Measurements from ENCODE around the gene YJU2. TPM values are rescaled to one million over a fixed set of nuclear protein-coding genes. Genes with fewer than 3 reads are reported as not detected.

Gene YJU2
- total RNA-seq, 1 experiment from 2014 or later: 28.1 TPM

GRCh38 chr19:4266253-4267000 lies 19.5 kb downstream of the YJU2 start:
- H3K27ac Mint-ChIP-seq (ENCODE audit: low read depth, unreplicated experiment): no peak overlapping the region
- no peaks in the 10 kb centered on the region for H3K9me3 Mint-ChIP-seq (ENCODE audit: unreplicated experiment)
- TF ChIP-seq CTCF (IDR thresholded peaks at IDR 0.05; ENCODE audit: unreplicated experiment): no peak
- H3K36me3 Mint-ChIP-seq (ENCODE audit: insufficient read depth, unreplicated experiment): peaks cover 74% of the 10 kb centered on the region
- ChIA-PET POLR2A (interaction anchor here (0.8 to 1.4 kb wide), 3 partner anchors 72 to 94 kb away, joined by 4 to 5 read pairs (median 4); partner anchors contain the start of gene STAP2), CTCF (interaction anchor here (0.5 to 2.9 kb wide), 23 partner anchors 10 to 289 kb away, joined by 3 to 33 read pairs (median 4); partner anchors contain the start of genes FSD1 and MPND)
- H3K4me3 Mint-ChIP-seq (ENCODE audit: unreplicated experiment): no peak overlapping the region
- intact Hi-C loops (cut with micrococcal nuclease): no loop called here
- DNase-seq (ENCODE audit: unreplicated experiment): no peak
- peaks cover 5% of the 10 kb centered on the region for H3K4me1 Mint-ChIP-seq (ENCODE audit: insufficient read depth, unreplicated experiment)
- no TSS peak for BruUV-seq (replicated peaks)
- no peaks in the 10 kb centered on the region for H3K27me3 Mint-ChIP-seq (ENCODE audit: insufficient read depth, unreplicated experiment)

DNA sequence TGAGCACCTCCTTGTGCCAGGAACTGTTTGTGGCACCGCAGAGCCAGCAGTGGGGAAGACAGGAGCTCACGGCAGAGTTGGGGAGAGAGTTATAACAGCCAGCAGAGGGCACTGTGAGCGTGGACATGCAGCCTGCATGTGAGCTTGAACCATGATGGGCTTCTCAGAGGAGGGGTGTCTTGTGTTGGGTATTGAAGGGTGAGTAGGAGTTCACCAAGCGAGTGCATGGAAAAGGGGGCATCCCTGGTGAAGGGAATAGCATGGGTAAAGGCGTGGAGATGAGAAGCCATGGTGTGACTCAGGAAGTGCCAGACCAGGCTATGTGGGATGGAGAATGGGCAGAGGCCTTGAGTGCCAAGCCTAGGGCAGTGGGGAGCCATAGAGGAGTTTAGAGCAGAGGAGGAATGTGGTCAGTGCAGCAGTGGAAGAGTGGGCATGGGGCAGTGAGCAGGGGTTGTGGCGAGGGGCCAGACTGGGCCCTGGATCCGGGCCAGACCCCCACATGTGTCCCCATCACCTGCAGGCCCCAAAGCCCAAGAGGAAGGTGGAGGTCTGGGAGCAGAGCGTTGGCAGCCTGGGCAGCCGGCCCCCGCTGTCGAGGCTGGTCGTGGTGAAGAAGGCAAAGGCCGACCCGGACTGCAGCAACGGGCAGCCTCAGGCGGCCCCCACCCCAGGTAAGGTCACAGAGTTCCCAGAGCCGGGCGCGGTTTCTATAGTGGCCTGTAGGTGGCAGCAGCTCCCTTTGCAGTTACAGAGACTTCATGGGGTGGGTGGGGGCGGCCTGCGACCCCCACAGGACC lies 20.4 kb downstream of the YJU2 start:
- H3K4me3 Mint-ChIP-seq (ENCODE audit: unreplicated experiment): no peak overlapping the region
- intact Hi-C loops (cut with micrococcal nuclease): loop anchor here (1.0 kb wide), 1 partner anchor 85 kb away; no protein-coding TSS in a partner anchor
- no peaks in the 10 kb centered on the region for H3K27me3 Mint-ChIP-seq (ENCODE audit: insufficient read depth, unreplicated experiment)
- ChIA-PET POLR2A (interaction anchor here (0.8 to 1.4 kb wide), 4 partner anchors 71 to 93 kb away, joined by 3 to 5 read pairs (median 4); partner anchors contain the start of gene STAP2), CTCF (interaction anchor here (0.5 to 2.9 kb wide), 26 partner anchors 10 to 288 kb away, joined by 3 to 33 read pairs (median 4); partner anchors contain the start of genes FSD1 and MPND)
- H3K9me3 Mint-ChIP-seq (ENCODE audit: unreplicated experiment): no peaks in the 10 kb centered on the region
- DNase-seq (ENCODE audit: unreplicated experiment): peak; percentile 77
- no peak overlapping the region for H3K27ac Mint-ChIP-seq (ENCODE audit: low read depth, unreplicated experiment)
- no TSS peak for BruUV-seq (replicated peaks)
- TF ChIP-seq CTCF (IDR thresholded peaks at IDR 0.05; ENCODE audit: unreplicated experiment): peak; percentile 87
- H3K36me3 Mint-ChIP-seq (ENCODE audit: insufficient read depth, unreplicated experiment): peaks cover 65% of the 10 kb centered on the region
- H3K4me1 Mint-ChIP-seq (ENCODE audit: insufficient read depth, unreplicated experiment): peaks cover 5% of the 10 kb centered on the region

GRCh38 chr19:4267901-4268815 lies 21.3 kb downstream of the YJU2 start:
- no TSS peak for BruUV-seq (replicated peaks)
- Mint-ChIP-seq H3K9me3 (ENCODE audit: unreplicated experiment) (no peaks in the 10 kb centered on the region), H3K27ac (ENCODE audit: low read depth, unreplicated experiment) (no peak overlapping the region), H3K27me3 (ENCODE audit: insufficient read depth, unreplicated experiment) (no peaks in the 10 kb centered on the region), H3K4me3 (ENCODE audit: unreplicated experiment) (no peak overlapping the region), H3K36me3 (ENCODE audit: insufficient read depth, unreplicated experiment) (peaks cover 59% of the 10 kb centered on the region), H3K4me1 (ENCODE audit: insufficient read depth, unreplicated experiment) (peaks cover 5% of the 10 kb centered on the region)
- DNase-seq (ENCODE audit: unreplicated experiment): no peak
- intact Hi-C loops (cut with micrococcal nuclease): loop anchor here (1.0 kb wide), 1 partner anchor 84 kb away; no protein-coding TSS in a partner anchor
- ChIA-PET CTCF (interaction anchor here (0.5 to 2.9 kb wide), 19 partner anchors 12 to 295 kb away, joined by 3 to 33 read pairs (median 4); partner anchors contain the start of gene MPND), POLR2A (interaction anchor here (0.8 to 1.4 kb wide), 3 partner anchors 70 to 84 kb away, joined by 3 to 5 read pairs (median 4); partner anchors contain the start of gene STAP2)
- TF ChIP-seq CTCF (IDR thresholded peaks at IDR 0.05; ENCODE audit: unreplicated experiment): no peak
